PC-3 (cell line): Measurements from ENCODE around the gene TBX2.

Experiments
- CTCF ChIP-seq: fragments of 300-600 bp; sonication (generic); conservative IDR thresholded peaks from 2 replicates; pipeline ENCODE4 v1.5.1; 2017; ENCODE audit warnings: antibody characterized with exemption, low read depth, mild to moderate bottlenecking, low read length
- EZH2 ChIP-seq: fragments of 300-600 bp; sonication (generic); IDR thresholded peaks from one replicate; pipeline ENCODE4 v1.6.1; 2017; ENCODE audit warnings: antibody characterized with exemption, mild to moderate bottlenecking, low read length; ENCODE audit not compliant: unreplicated experiment
- EZH2phosphoT487 ChIP-seq: fragments of 300-600 bp; sonication (generic); IDR thresholded peaks from 2 replicates; pipeline ENCODE4 v1.6.1; 2018; ENCODE audit warnings: mild to moderate bottlenecking, antibody characterized with exemption, low read length, borderline replicate concordance

- TF ChIP-seq CTCF (no peak), EZH2 (no peak), EZH2phosphoT487 (no peak)
Observed at GRCh38 chr17:61369751-61370150, 29.9 kb upstream of the TBX2 start.
